VCaP (cell line): ENCODE measurements around the gene RBFOX1.

Experiments
- H3K27ac ChIP-seq: fragments of 450-650 bp; 2 replicates; pipeline ENCODE4 v1.5.1; 2017
- CTCF ChIP-seq: fragments of 450-650 bp; conservative IDR thresholded peaks from 2 replicates; pipeline ENCODE4 v1.5.1; 2017; ENCODE audit warnings: mild to moderate bottlenecking, moderate library complexity

RBFOX1 gene

GRCh38 chr16:7332611-7333010, at the start of gene RBFOX1:
TSS of gene RBFOX1 (plus strand) at chr16:7332845.
- no peak within 1 kb of the TSS for H3K27ac ChIP-seq
- no peak for TF ChIP-seq CTCF

GRCh38 chr16:7284780-7285179, 47.9 kb upstream of the RBFOX1 start:
- no peak overlapping the region for H3K27ac ChIP-seq
- TF ChIP-seq CTCF = no peak

GRCh38 chr16:7285520-7285919, 47.1 kb upstream of the RBFOX1 start:
- no peak for TF ChIP-seq CTCF
- no peak overlapping the region for H3K27ac ChIP-seq

GRCh38 chr16:7289299-7289698, 43.3 kb upstream of the RBFOX1 start:
- H3K27ac ChIP-seq = no peak overlapping the region
- TF ChIP-seq CTCF = no peak

GRCh38 chr16:7290682-7291081, 42.0 kb upstream of the RBFOX1 start:
- H3K27ac ChIP-seq = no peak overlapping the region
- TF ChIP-seq CTCF = no peak

- no peak for TF ChIP-seq CTCF
- no peak overlapping the region for H3K27ac ChIP-seq
These were observed 38.6 kb upstream of the RBFOX1 start for GRCh38 chr16:7294020-7294419.

GRCh38 chr16:7303052-7303610, 29.5 kb upstream of the RBFOX1 start:
- H3K27ac ChIP-seq = no peak overlapping the region
- TF ChIP-seq CTCF = no peak
